Activated naive CD4-positive, alpha-beta T cell (primary cell): ENCODE measurements around the gene CAMK1G.

ENCODE experiments used
- DNase-seq, 4 experiments: peaks; one replicate each; lab custom pipeline; 2025; lab: John Stamatoyannopoulos, UW

CAMK1G gene

GRCh38 chr1:209583408-209583807 is at the start of gene CAMK1G:
TSS of gene CAMK1G (plus strand) at chr1:209583714. CDS start at chr1:209594984, 11,270 bp downstream.
- DNase-seq = no peak

GRCh38 chr1:209534496-209535250 is 48.8 kb upstream of the CAMK1G start:
- DNase-seq = no peak

- DNase-seq = no peak
These were observed 46.7 kb upstream of the CAMK1G start for GRCh38 chr1:209536843-209537242.

- no peak for DNase-seq
These were observed 46.0 kb upstream of the CAMK1G start for GRCh38 chr1:209537336-209538114.

- no peak for DNase-seq
These were observed 43.9 kb upstream of the CAMK1G start for GRCh38 chr1:209539576-209539975.

- DNase-seq = no peak
These were observed 40.9 kb upstream of the CAMK1G start for GRCh38 chr1:209542585-209542984.

- no peak for DNase-seq
These were observed 39.4 kb upstream of the CAMK1G start for GRCh38 chr1:209544098-209544497.

- no peak for DNase-seq
These were observed 38.1 kb upstream of the CAMK1G start for GRCh38 chr1:209545423-209545822.

GRCh38 chr1:209546390-209547085 is 37.0 kb upstream of the CAMK1G start:
- DNase-seq = no peak

- no peak for DNase-seq
These were observed 35.9 kb upstream of the CAMK1G start for GRCh38 chr1:209547626-209548025.

GRCh38 chr1:209549443-209550205 is 33.9 kb upstream of the CAMK1G start:
- DNase-seq = no peak

- no peak for DNase-seq
These were observed 33.0 kb upstream of the CAMK1G start for GRCh38 chr1:209550519-209550918.

GRCh38 chr1:209552406-209553264 is 30.9 kb upstream of the CAMK1G start:
- DNase-seq = no peak

GRCh38 chr1:209554761-209555611 is 28.5 kb upstream of the CAMK1G start:
- DNase-seq = no peak

GRCh38 chr1:209556162-209556690 is 27.3 kb upstream of the CAMK1G start:
- no peak for DNase-seq

- no peak for DNase-seq
These were observed 26.3 kb upstream of the CAMK1G start for GRCh38 chr1:209557221-209557620.

GRCh38 chr1:209560529-209560928 is 23.0 kb upstream of the CAMK1G start:
- no peak for DNase-seq

GRCh38 chr1:209560952-209561351 is 22.6 kb upstream of the CAMK1G start:
- DNase-seq = no peak

- DNase-seq = no peak
These were observed 22.0 kb upstream of the CAMK1G start for GRCh38 chr1:209561532-209561931.

- DNase-seq = no peak
These were observed 18.7 kb upstream of the CAMK1G start for GRCh38 chr1:209564849-209565248.
